Motor neuron (in vitro differentiated cells): ENCODE measurements around the gene CDH20. TPM values are rescaled to one million over a fixed set of nuclear protein-coding genes. Genes with fewer than 3 reads are reported as not detected.

ENCODE experiments used
- ATAC-seq, 8 experiments: fragments of 200-7000 bp; cut with Tn5 transposase; replicated peaks in 6 of 8; 2 replicates each; pipeline ENCODE4 v1.8.0; 2021; ENCODE audit warnings: mild to moderate bottlenecking in 8 of 8, moderate library complexity in 8 of 8
- H3K27ac ChIP-seq, 2 donors: fragments of 250-450 bp; sonication (Bioruptor Pico); 2 replicates each; pipeline ENCODE4 v1.9.0; 2021; ENCODE audit warnings: antibody characterized with exemption in 2 of 2, mild to moderate bottlenecking in 2 of 2, moderate library complexity in 1 of 2
- H3K4me1 ChIP-seq, 2 donors: fragments of 250-450 bp; sonication (Bioruptor Pico); replicated peaks in 1 of 2; 2 replicates each; pipeline ENCODE4 v1.6.1; 2021; ENCODE audit warnings: antibody characterized with exemption in 2 of 2, mild to moderate bottlenecking in 2 of 2, moderate library complexity in 1 of 2
- H3K4me3 ChIP-seq, 5 donors: fragments of 250-450 bp; sonication (Bioruptor Pico); 2 replicates each; pipeline ENCODE4 v1.9.0; 2021; ENCODE audit warnings: antibody characterized with exemption in 5 of 5, mild to moderate bottlenecking in 5 of 5, moderate library complexity in 4 of 5
- WGBS, 10 experiments: fragments of 450-650 bp; shearing (Covaris generic); methylation state at CpG; one replicate each; pipeline ENCODE4 v1.0.0; 2022; 5-methylcytosine and 5-hydroxymethylcytosine counted together
- in situ Hi-C, 9 experiments: fragments of 400-800 bp; cut with MboI; loops; one replicate each; pipeline ENCODE4 v1.15.0; 2021; ENCODE audit warnings: low sequenced_read_pairs in 9 of 9, low pct_unique_long_range_greater_than_20kb in 2 of 9; ENCODE audit not compliant: unreplicated experiment in 9 of 9
- total RNA-seq, 8 experiments: library from RNA; unstranded; fragments of 300-600 nt; gene quantifications; 2 replicates each; pipeline versions ENCODE4 v1.2.3 to v1.2.4, GENCODE V29; 2022

Gene CDH20
- total RNA-seq, 8 experiments from 2014 or later: 5.4 to 38.9 (median 8.8) TPM; not detected in 3

- peak in 2 of 8 experiments; percentile 42 to 60 for ATAC-seq
- no peak overlapping the region for H3K27ac ChIP-seq
- 10 to 100% (median 93%) methylated on average over 2 to 3 of the region's 3 CpGs; no CpG with 5 or more reads in 5 of the 10 experiments for WGBS, 10 experiments
- peaks cover 6 to 14% of the 10 kb centered on the region in 2 donors for H3K4me1 ChIP-seq
- no peak overlapping the region for H3K4me3 ChIP-seq
- in situ Hi-C loops: no loop called here
Observed at GRCh38 chr18:61546590-61546989, 213.4 kb downstream of the CDH20 start.

DNA sequence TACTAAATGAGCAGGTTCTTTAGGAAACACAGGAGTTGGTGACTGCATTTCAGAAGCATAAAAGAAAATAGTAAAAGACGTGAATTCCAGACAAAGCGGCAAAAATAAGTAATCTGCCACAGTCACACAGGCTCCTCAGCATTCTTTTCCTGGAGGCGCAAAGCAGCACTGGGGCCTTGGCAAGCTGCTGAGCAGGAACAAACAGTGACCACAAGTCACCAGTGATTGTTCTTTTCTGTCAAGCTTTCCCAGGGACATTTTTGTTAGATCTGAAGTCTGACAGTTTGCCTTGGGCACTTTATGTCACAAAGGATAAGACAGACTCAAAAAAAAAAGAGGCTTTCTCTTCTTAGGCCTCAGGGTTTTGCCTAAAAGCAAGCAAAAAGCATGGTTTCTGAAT, 216.2 kb downstream of the CDH20 start:
- 35 to 100% (median 78%) methylated on average over 1 to 3 of the region's 3 CpGs; no CpG with 5 or more reads in 1 of the 10 experiments for WGBS, 10 experiments
- peak in 1 of 8 experiments; percentile 43 for ATAC-seq
- Histone ChIP-seq H3K4me1 (peaks cover 18 to 29% of the 10 kb centered on the region in 2 donors), H3K27ac (no peak overlapping the region), H3K4me3 (no peak overlapping the region)
- in situ Hi-C loops: no loop called here

GRCh38 chr18:61549889-61550288, 216.7 kb downstream of the CDH20 start:
- Histone ChIP-seq H3K4me3 (no peak overlapping the region), H3K4me1 (peaks cover 18 to 25% of the 10 kb centered on the region in 2 donors), H3K27ac (no peak overlapping the region)
- ATAC-seq: no peak
- WGBS, 10 experiments: 60 to 91% (median 85%) methylated on average over 1 to 11 of the region's 11 CpGs; no CpG with 5 or more reads in 3 of the 10 experiments
- in situ Hi-C loops: no loop called here

GRCh38 chr18:61551586-61551985, 218.4 kb downstream of the CDH20 start:
- in situ Hi-C loops: no loop called here
- WGBS, 10 experiments: 9 to 50% (median 36%) methylated on average over 2 to 5 of the region's 5 CpGs; no CpG with 5 or more reads in 1 of the 10 experiments
- peak; percentile 44 to 87 (median 63) for ATAC-seq
- Histone ChIP-seq H3K4me3 (no peak overlapping the region), H3K4me1 (peaks cover 12 to 20% of the 10 kb centered on the region in 2 donors), H3K27ac (no peak overlapping the region)

GRCh38 chr18:61553045-61553659, 219.9 kb downstream of the CDH20 start:
- Histone ChIP-seq H3K4me3 (no peak overlapping the region), H3K4me1 (peaks cover 12 to 20% of the 10 kb centered on the region in 2 donors), H3K27ac (no peak overlapping the region)
- in situ Hi-C loops: no loop called here
- peak in 3 of 8 experiments; percentile 39 to 57 (median 56) for ATAC-seq
- WGBS, 10 experiments: 0 to 100% (median 61%) methylated on average over 1 to 4 of the region's 4 CpGs

DNA sequence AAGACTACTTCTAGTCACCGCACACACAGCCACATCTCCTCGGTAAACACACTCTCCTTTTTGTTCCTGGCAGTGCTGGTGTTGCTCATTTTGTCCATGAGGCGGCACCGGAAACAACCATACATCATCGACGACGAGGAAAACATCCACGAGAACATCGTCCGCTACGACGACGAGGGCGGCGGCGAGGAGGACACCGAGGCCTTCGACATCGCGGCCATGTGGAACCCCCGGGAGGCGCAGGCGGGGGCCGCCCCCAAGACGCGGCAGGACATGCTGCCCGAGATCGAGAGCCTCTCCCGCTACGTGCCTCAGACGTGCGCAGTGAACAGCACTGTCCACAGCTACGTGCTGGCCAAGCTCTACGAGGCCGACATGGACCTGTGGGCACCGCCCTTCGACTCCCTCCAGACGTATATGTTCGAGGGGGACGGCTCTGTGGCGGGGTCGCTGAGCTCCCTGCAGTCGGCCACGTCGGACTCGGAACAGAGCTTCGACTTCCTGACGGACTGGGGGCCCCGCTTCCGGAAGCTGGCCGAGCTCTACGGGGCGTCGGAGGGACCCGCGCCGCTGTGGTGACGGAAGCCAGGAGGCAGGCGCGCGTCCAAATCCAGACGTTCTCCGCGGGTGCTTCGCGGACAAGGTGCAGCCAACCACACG, 221.0 kb downstream of the CDH20 start:
- no peak for ATAC-seq
- no peak overlapping the region for H3K27ac ChIP-seq
- H3K4me1 ChIP-seq: peaks cover 12 to 20% of the 10 kb centered on the region in 2 donors
- no peak overlapping the region for H3K4me3 ChIP-seq
- 45 to 100% (median 94%) methylated on average over 2 to 22 of the region's 67 CpGs; no CpG with 5 or more reads in 1 of the 10 experiments for WGBS, 10 experiments
- in situ Hi-C loops: no loop called here

GRCh38 chr18:61554946-61555361, 221.7 kb downstream of the CDH20 start:
- 49 to 100% (median 94%) methylated on average over 1 to 4 of the region's 4 CpGs for WGBS, 10 experiments
- ATAC-seq: no peak
- Histone ChIP-seq H3K4me3 (no peak overlapping the region), H3K4me1 (peaks cover 12 to 20% of the 10 kb centered on the region in 2 donors), H3K27ac (no peak overlapping the region)
- in situ Hi-C loops: no loop called here

DNA sequence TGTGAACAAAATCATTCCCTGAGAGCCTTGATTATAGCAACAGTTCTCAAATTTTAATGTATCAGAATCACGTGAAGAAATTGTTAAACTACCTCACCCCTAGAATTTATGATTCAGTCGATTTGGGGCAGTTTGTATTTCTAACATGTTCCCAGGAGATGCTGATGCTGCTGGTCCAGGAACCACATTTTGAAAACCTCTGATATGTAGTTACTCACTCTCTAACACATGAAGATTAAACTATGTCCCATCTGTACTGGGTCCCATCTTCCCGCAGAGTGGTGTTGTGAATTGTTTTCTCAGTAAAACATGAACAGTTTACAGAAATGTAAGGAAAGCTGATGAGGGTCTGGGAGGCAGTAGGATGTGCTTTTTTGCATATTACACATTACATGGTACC, 223.1 kb downstream of the CDH20 start:
- H3K4me1 ChIP-seq: peaks cover 12 to 20% of the 10 kb centered on the region in 2 donors
- H3K4me3 ChIP-seq: no peak overlapping the region
- no peak overlapping the region for H3K27ac ChIP-seq
- in situ Hi-C loops: no loop called here
- WGBS, 10 experiments: 44 to 93% (median 62%) methylated on average over 2 to 3 of the region's 3 CpGs; no CpG with 5 or more reads in 2 of the 10 experiments
- no peak for ATAC-seq

DNA sequence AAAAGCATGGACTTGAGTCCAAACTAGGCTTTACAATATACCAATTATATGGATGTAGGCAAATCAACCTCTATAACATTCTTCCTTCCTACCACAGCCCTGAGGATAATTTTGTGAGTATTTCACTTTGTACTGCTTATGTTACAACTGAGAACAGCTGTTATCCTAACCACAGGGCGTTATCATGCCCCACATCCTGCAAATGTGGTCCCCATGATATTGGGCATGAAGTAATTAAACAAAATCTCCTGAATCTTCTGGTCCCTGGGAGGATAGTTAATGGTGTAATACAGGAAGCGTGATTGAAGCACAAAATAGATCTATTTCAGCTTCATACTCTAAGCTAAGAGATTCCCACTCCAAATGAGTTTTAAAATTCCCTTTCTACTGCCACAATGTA, 223.6 kb downstream of the CDH20 start:
- in situ Hi-C loops: no loop called here
- 40 to 100% (median 100%) methylated on average over 1 to 2 of the region's 2 CpGs; no CpG with 5 or more reads in 5 of the 10 experiments for WGBS, 10 experiments
- Histone ChIP-seq H3K4me3 (no peak overlapping the region), H3K4me1 (peaks cover 10 to 20% of the 10 kb centered on the region in 2 donors), H3K27ac (no peak overlapping the region)
- ATAC-seq: no peak

- in situ Hi-C loops: no loop called here
- Histone ChIP-seq H3K4me3 (no peak overlapping the region), H3K4me1 (no peaks in the 10 kb centered on the region), H3K27ac (no peak overlapping the region)
- no peak for ATAC-seq
- 0 to 100% (median 87%) methylated on average over 1 to 7 of the region's 9 CpGs; no CpG with 5 or more reads in 2 of the 10 experiments for WGBS, 10 experiments
Observed at GRCh38 chr18:61569176-61569892, 236.1 kb downstream of the CDH20 start.

GRCh38 chr18:61570070-61570469, 236.8 kb downstream of the CDH20 start:
- H3K27ac ChIP-seq: no peak overlapping the region
- 62 to 100% (median 76%) methylated on average over 1 to 3 of the region's 3 CpGs; no CpG with 5 or more reads in 2 of the 10 experiments for WGBS, 10 experiments
- H3K4me3 ChIP-seq: no peak overlapping the region
- H3K4me1 ChIP-seq: no peaks in the 10 kb centered on the region
- no peak for ATAC-seq
- in situ Hi-C loops: no loop called here

GRCh38 chr18:61572084-61572655, 238.9 kb downstream of the CDH20 start:
- no peaks in the 10 kb centered on the region for H3K4me1 ChIP-seq
- peak in 4 of 8 experiments; percentile 61 to 91 (median 64) for ATAC-seq
- in situ Hi-C loops: no loop called here
- no peak overlapping the region for H3K4me3 ChIP-seq
- no peak overlapping the region for H3K27ac ChIP-seq
- 20 to 100% (median 78%) methylated on average over 1 to 4 of the region's 4 CpGs; no CpG with 5 or more reads in 2 of the 10 experiments for WGBS, 10 experiments

GRCh38 chr18:61572871-61573270, 239.6 kb downstream of the CDH20 start:
- in situ Hi-C loops: no loop called here
- WGBS, 10 experiments: 22 to 100% (median 100%) methylated on average over 1 of the region's 1 CpG; no CpG with 5 or more reads in 5 of the 10 experiments
- peak in 3 of 8 experiments; percentile 26 to 79 (median 76) for ATAC-seq

More at GRCh38 chr18:61572871-61573270, 239.6 kb downstream of the CDH20 start:
- Histone ChIP-seq H3K4me1 (no peaks in the 10 kb centered on the region), H3K4me3 (no peak overlapping the region), H3K27ac (no peak overlapping the region)
